HG03066 (cell line): ENCODE data around the gene RAB34.

ENCODE experiments used
- ATAC-seq: cut with Tn5 transposase; IDR thresholded peaks from one replicate; pipeline ENCODE4 v1.9.1; 2021; ENCODE audit warnings: low read depth; ENCODE audit not compliant: unreplicated experiment

Gene RAB34

DNA sequence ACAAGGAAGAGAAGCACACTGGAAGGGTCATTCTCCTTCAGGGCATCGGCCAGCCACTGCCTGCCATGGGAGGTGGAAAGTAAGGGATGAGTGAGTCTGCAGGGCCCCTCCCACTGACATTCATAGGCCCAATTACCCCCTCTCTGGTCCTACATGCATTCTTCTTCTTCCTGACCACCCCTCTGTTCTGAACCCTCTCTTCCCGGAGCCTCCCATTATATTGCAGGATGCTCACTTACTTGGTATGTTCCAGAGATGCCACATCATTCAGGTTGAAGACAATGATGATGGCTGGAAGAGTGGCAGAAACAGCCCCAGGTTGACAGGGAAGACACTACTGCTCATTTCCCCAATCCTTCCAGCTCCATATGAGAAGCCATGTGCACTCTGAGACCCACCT is 2.5 kb downstream of the RAB34 start:
- no peak for ATAC-seq

DNA sequence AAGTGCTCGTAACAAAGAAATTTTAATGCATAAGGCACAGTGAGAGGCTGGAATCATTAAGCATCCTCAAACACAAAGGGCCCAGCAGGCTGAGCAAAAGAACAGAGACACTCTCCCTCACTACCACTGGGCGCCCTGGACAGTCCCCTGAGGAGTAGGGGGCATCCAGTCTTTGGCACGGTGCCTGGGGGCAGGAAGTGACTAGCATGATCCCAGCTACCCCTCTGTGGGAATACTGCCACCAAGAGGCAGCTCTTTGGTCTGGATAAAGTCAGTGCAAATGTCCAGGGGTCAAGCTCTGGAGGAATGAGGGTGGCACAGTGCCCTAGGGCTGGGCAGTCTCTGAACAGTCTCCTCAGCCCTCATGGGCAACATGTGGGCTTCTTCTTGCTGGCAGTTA is 3.4 kb downstream of the RAB34 start:
- ATAC-seq = no peak

DNA sequence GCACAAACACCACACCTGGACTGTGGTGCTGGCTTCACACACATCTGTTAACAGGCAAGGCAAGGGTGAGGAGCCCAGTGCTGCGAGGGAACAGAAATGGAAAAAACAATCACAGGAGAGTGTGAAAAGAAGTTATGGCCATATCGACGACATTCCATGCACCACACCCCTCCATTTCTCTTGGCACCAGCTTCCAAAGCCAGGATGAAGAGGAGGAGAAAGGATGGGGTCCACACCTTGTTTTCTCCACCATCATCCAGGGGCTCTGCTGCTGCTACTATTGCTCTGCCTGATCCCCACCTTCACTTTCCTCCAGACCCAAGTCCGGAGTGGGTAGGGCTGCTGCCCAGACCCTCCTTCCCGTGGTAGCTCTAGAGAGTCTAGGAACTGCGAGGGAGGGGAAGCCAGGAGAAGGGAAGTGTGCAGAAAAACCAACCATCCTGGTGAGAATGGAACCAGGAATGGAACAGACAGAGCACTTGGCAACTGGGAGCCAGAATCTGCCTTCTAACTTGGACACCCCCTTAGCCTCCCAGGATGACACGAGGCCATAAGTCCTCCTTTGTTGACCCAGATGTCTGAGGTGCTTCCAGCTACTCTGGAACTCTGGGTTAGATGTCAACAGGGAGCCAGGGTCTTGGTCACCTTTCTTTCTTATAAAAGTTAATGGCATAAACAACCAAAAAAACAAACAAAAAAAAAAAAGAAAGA is 4.8 kb downstream of the RAB34 start:
- ATAC-seq = no peak

DNA sequence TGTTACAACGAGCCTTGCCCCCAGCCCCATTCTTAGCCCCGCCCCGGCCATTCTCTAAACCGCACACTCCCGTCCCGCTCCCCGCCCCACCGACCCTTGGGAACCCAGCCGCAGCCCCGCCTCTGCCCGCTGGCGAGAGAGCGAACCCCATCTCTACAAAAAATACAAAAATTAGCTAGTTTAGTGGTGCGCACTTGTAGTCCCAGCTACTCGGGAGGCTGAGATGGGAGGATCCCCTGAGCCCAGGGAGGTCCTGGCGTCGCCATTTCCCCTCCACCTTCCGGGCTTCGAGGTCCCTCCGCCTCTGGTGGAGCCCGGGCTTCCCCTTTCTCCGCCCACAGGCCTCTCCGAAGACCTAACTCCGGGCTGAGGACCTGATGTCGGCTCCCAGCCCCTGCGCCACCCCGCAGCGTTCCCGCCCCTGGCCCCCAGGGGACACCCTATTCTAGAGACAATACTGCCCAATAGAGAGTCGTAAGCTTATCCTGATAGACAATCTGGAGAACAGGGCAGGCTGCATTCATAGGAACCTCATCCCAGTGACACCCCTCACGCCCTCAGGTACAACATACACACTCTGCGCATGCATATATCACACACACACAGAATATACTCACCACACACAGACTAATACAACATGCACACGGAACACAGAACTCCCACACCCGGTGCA is 5.5 kb downstream of the RAB34 start:
- ATAC-seq = no peak

DNA sequence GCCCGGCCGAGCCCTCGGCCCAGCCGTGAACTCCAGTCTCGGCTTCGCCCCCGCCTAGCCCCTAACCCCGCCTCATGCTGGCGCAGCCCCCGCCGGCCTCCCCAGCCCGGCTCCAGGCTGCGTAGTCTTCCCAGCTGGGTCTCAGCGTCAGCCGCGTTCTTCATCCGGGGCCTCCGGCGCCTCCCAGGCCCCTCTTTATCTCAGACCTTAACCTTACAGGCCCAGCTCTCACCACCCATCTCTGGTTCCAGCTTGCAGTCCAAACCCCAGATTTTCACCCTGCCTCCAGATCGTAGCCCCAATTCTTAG is 6.0 kb downstream of the RAB34 start, which contains the start of gene PROCA1:
TSS of gene PROCA1 (minus strand) at position 166 of the 309 bp plus-strand sequence. CDS start 228 bp downstream, outside the sequence.
- peak; percentile 22 for ATAC-seq

DNA sequence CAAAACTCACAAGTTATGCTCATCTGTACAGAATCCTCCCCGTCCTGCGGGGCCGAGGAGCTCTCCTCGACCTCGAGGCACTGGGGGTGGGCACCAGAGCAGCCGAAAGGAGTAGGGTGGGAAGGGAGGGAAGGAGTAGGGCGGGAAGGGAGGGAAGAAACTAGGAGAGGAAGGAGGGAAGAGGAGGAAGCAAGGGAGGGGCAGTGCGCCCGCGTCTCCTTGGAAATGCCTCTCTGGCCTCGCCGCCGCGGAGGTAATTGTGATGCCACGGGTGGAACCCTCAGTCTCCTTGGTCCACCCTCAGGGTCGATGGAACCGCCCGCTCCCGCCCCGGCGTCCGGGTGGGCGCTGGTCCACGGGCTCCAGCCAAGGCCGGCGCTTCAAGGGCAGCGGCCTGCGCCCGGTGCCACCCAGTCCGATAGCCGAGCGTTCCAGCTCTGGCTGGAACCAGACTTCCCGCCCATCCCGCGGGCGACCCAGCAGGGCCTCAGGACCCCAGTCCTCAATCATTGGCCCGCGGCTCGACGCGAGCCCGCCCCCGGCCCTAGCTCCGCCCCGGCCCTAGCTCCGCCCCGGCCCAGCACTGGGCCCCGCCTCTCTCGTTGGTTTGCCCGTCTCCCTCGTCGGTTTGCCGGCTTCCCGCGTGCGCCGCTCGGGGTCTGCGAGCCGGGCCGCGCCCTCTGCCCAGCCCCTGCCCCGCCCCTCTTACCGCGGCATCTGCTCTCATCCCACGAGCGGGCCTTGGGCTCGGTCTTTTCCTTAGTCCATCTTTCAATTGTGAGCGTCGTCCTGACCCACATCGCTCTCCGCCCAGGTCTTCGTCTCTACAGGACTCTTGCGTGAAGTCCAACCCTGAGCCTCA is 6.6 kb downstream of the RAB34 start:
- peak; percentile 71 for ATAC-seq

DNA sequence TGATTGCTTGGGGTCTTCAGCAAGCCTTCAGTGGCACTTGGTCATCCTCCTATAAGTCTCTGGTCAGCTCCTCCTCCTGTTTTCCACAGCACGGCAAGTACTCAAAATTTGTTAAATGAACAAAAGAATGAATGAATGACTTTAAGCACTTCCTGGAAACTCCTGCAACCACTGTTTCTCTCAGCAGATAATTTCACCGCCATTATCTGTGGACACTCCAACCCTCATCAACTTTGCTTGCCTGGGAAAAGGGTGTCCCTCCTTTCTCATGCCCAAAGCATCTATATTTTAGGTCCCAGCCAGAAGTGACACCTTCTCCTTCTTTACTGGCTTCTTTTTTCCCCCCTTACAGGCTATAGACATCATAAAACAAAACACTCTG is 10.3 kb downstream of the RAB34 start:
- no peak for ATAC-seq

DNA sequence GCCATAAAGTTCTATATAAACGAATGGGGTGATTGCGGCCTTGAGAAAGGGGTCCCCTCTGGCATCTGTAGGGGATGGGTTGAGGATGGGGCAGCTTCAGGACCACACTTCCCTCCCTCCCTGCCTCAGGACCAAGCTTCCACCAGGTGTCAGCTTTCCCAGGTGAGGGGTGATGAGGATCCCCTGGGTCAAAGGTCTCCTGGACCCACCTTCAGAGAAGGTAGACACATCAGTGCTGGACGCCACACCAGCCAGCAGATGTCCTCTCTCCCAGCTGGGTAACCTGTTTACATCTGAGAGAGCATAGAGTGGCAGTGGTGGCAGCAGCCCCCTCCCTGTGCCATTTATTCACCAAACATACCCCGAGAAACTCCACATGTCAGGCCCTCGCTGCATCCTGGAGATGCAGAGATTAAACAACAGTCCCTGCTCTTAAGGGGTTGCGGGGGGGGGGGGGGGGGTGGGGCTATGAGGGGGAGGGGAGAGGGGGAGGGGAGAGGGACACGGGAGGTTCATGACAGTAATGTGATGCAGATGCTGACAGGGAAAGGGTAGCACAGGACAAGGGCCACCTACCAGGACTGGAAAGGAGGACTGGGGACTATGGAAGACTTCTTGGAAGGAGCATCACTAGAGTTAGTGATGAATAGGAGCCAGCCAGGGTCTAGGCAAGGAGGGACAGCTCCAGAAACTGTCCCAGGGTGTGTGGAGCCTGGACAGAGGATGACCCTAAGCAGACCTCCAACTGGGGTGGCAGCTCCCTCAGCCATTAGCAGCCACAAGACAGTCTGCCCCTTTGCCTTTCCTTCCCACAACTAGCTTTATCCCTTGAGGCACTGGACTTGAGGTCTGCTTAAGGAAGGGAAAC is 11.0 kb downstream of the RAB34 start:
- no peak for ATAC-seq

DNA sequence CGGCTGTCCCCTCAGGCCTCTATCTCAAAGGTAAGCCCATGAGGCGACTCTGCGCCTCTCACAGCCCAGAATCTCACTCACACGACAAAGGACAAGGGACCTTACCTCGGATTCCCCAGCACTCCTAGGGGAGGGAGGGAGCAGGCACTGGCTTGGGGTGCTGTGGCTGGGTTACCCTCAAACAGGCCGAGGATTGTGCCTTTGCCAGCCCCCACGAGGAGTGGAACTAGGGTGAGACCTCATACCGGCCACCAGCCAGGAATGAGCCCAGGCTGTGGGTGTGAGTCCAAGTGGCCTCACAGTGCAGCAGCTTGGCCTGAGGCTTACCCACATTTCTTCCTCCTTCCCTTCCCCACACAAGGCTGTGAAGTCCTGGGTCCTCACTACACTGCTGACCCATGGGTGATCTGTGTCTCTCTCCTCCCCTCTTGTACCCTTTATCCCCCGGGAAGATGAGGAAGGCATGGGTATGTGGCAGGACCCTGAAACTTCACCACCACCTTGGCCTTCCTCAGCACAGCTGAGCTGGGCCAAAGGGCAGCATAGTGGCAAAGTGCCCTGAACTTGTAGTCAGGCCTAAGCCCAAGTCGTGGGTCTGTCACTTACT is 11.8 kb downstream of the RAB34 start:
- no peak for ATAC-seq

DNA sequence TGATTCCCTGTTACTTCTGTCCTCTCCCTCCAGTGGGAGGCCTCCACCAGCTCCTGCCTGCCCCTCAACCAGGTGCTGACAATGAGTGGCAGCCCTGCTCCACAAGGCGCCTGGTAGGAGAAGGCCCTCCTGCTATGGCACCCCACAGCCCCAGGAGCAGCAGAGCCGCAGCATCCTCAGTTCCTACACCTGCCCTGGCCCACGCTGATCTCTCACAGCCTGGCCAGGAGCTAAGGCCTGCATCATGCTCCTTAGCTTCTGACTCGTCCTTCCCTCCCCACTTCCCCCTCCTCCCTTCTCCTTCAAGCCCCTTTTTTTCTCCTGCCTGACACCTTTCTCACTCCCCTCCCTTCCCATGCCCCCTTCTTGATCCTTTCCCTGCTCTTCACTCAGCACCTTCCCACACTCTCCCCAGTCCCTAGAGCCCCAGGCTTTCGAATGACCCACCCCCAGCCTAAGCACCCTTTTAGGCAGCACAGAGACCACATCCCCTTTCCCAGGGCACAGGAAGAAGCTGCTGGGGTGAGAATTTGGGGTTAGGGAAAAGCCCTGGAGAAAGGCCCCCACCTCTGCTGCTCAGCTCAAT is 12.5 kb downstream of the RAB34 start:
- no peak for ATAC-seq

DNA sequence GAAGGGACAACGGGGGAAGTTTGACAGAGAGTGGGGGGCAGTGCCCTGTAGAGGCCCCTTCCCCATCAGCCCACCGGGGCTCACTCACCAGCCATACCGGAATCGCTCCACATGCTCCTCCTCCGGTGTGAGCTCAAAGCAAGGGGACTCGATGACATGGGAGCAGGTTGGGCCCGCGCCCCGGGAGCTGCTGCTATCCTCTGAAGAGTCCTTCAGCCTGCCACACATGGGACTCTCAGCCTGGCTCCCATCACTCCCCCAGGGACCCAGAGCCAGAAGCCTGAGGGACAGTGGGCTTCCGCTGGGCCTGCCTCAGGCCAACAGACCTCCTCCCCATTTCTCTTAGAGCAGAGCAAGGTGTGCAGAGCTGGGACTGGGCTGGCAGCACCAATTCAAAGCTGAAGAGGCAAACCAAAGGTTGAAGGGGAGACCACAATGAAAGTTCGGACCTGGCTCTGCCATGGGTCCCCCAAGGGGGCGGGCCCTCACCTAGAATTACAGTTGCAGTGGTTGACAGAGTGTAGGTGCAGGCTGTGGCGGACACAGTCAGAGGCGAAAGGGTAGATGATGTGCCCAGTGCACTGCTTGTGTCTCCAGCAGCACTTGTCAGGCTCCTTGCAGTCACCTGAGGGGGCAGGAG is 13.3 kb downstream of the RAB34 start:
- no peak for ATAC-seq

DNA sequence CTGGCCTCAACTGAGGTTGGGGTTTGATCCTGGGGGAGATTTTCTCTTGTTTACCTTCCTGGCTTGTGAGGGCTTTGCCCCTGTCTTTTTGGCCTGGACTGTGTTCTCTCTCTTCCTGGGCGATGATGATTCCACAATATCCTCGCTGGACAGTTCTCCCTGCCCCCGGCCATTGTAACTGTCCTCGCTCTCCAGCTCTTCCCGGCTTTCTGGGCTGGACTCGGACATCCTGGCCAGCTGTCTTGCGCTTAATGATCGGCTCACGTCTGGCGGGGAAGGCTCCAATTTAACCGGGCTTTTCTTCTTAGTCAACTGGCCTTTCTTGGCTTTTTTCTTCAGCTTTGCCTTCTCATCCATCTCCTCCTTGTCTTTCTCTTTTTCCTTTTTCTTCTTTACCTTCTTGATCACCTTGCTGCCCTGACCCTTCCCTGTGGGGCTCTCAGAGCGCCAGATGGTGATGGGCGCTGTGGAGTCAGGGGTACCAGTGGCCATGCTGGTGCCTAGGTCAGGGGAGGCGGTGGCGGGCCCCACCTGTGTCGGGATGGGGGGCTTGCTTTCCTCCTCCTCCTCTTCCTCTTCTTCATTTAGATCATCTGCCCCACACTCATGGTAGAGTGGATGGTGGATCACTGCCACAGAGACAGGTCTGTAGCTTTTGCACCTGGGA is 14.0 kb downstream of the RAB34 start:
- no peak for ATAC-seq

DNA sequence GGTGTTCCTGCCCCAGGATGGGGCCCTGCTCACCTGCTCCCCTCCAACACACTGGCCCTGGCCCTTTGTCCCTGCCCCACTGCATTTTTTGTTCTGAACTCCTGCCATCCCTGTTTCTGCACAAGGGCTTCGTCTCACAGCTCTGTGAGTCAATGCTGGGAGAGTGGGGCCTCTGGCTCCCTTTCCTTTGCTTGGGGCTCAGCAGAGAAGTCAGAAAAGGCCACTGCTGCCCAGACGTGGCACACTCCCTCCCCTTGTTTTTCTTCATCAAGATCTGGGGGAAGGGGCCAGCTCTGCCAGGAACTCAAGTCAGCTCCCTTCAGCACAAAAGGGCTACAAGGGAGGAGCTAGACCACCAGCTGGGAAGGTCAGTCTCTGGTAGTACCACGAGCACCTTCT is 14.9 kb downstream of the RAB34 start:
- ATAC-seq = no peak

DNA sequence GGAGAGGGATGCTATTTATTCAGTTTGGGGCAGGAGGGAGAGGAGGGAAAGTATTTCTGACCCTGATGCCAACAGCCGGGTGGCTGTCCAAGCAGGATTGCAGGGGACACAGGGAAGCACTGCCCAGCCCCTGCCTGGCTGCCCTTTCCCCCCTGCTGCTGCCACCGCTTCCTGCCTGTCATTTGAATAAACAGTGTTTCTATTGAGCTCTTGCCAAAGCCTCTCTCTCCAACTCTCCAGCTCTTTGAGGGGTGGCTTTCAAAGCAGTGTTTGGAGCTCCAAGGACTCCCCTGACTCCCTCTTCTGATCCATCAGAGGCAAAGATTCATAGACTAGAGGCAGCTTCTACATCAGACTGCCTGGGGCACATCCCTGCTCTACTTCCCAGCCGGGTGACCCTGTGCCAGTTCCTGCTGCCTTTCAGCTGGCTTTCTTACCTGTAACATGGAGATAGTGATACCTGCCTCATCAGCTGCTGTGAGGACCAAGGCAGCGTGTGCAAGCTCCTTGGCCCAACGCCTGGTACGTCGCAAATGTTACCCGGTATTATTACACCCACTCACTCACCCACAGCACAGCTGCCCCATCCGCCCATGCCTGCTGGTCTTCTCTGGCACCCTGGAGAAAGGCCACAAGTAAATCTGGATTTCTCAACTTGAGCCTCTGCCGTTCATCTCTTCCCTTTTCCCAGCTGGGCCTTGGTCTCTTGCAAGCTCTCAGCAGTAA is 15.5 kb downstream of the RAB34 start:
- no peak for ATAC-seq

DNA sequence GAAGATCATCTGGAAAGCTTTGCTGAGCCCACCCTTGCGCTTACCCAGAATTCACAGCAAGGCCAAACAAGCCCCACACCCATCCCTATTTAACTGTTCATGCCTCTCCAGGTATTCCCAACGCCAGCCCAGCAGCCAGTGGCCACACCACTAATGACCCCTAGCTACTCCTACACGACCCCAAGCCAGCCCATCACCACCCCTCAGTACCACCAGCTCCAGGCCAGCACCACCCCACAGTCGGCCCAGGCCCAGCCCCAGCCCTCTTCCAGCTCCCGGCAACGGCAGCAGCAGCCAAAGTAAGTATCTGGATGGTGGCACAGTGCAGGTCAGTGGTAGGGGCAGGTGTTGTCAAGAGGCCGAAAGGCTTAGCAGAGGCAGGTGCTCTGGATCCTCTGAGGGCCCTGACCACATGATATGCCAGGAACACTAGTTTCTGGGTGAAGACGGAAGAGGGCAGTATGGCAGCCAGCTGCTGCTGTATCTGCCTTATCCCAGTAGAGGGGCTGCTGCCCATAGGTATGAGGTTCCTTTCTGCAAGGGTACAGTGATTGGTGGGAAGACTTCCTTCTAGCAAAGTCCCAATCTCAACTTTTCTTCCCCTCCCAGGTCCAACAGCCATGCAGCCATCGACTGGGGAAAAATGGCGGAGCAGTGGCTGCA is 16.7 kb downstream of the RAB34 start:
- no peak for ATAC-seq

DNA sequence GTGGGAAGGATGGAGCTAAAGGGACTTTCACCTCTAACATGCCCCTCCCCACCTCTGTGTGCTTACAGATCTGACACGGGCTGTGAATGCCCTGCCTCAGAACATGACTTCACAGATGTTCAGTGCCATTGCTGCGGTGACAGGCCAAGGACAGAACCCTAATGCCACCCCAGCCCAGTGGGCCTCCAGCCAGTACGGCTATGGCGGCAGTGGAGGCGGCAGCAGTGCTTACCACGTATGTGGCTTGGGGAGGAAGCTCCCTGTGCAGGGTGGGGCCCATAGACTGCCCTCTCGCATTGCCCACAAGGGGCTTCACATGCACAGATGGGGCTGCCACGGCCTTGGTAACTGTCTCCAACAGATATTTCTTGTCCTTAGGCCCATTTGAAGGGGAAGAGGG is 17.4 kb downstream of the RAB34 start:
- no peak for ATAC-seq

DNA sequence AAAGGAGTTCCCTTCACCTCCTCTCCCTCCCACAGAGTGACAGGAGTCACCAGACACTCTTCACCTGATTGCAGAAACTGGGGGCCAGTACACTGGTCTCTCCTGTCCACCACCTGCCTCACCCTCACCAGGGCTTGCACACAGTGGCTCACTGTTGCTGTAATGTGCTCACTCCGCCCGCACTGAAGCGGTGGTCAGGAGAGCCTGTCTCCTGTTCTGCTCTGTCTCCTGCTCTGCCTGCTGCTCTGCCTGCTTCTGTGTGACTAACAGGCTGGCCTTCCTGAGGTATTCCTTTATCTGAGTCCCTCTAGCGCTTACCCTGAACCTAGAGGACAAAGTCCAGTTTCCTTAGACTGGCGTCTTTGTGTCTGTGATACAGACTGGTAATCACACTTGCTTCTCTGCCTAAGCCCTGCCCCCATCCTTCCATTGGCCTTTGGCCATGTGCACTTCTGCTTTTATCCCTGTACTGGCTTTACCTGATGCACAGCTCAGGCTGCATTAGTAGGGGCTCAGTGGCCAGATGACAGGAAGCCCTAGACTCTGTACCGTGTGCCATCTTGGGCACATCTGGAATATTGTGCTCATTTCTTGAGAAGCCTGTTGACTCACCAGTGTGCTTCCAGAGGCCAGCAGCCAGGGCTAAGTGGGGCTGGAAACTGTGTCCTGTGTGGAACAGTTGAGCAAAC is 19.3 kb downstream of the RAB34 start:
- ATAC-seq = no peak
